ENCODE measurements around the gene POLD4.
"Not testable (repeated sequence)": the region's sequence is repeated elsewhere in the genome, so short reads cannot be mapped to it uniquely, and the experiment has no call there.

The POLD4 gene

GRCh38 chr11:67353317-67354074, at the start of gene POLD4:
Gene POLD4, minus strand, starts transcription at chr11:67353546. Its CDS starts 147 bp downstream, at chr11:67353399.
- DNase-seq (ENCODE audit: low spot score) = peak; percentile 95

- not testable (repeated sequence) for DNase-seq (ENCODE audit: low spot score)
Observed at GRCh38 chr11:67403085-67403484, 49.7 kb upstream of the POLD4 start.

- DNase-seq (ENCODE audit: low spot score) = not testable (repeated sequence)
Observed at GRCh38 chr11:67402192-67402839, 49.0 kb upstream of the POLD4 start.

GRCh38 chr11:67401495-67402191, 48.3 kb upstream of the POLD4 start, which contains the start of gene PPP1CA:
Gene PPP1CA, minus strand, starts transcription at chr11:67401858. Its CDS starts 76 bp downstream, at chr11:67401782.
- DNase-seq (ENCODE audit: low spot score) = peak; percentile 92

GRCh38 chr11:67400942-67401494, 47.7 kb upstream of the POLD4 start:
- no peak for DNase-seq (ENCODE audit: low spot score)

GRCh38 chr11:67400251-67400941, 47.0 kb upstream of the POLD4 start:
- DNase-seq (ENCODE audit: low spot score) = no peak

- no peak for DNase-seq (ENCODE audit: low spot score)
Observed at GRCh38 chr11:67398661-67399563, 45.6 kb upstream of the POLD4 start.

- no peak for DNase-seq (ENCODE audit: low spot score)
Observed at GRCh38 chr11:67397986-67398660, 44.8 kb upstream of the POLD4 start.

GRCh38 chr11:67397536-67397935, 44.2 kb upstream of the POLD4 start:
- no peak for DNase-seq (ENCODE audit: low spot score)

- no peak for DNase-seq (ENCODE audit: low spot score)
Observed at GRCh38 chr11:67396587-67397389, 43.4 kb upstream of the POLD4 start.

- DNase-seq (ENCODE audit: low spot score) = no peak
Observed at GRCh38 chr11:67396259-67396581, 42.9 kb upstream of the POLD4 start.

- no peak for DNase-seq (ENCODE audit: low spot score)
Observed at GRCh38 chr11:67395555-67396258, 42.4 kb upstream of the POLD4 start.

- no peak for DNase-seq (ENCODE audit: low spot score)
Observed at GRCh38 chr11:67393990-67394389, 40.6 kb upstream of the POLD4 start.

GRCh38 chr11:67393437-67393836, 40.1 kb upstream of the POLD4 start:
- no peak for DNase-seq (ENCODE audit: low spot score)

GRCh38 chr11:67392183-67392715, 38.9 kb upstream of the POLD4 start:
- no peak for DNase-seq (ENCODE audit: low spot score)

- peak; percentile 93 for DNase-seq (ENCODE audit: low spot score)
Observed at GRCh38 chr11:67391304-67392182, 38.2 kb upstream of the POLD4 start, which contains the start of gene RAD9A. Gene RAD9A, plus strand, starts transcription at chr11:67391986. Its CDS starts 59 bp downstream, at chr11:67392045.

GRCh38 chr11:67390947-67391303, 37.6 kb upstream of the POLD4 start:
- DNase-seq (ENCODE audit: low spot score) = no peak

GRCh38 chr11:67389477-67389876, 36.1 kb upstream of the POLD4 start:
- no peak for DNase-seq (ENCODE audit: low spot score)

Data from pons (tissue), 1 donor.